ENCODE results near the gene C1QTNF9.

The C1QTNF9 gene

GRCh38 chr13:24270639-24271141 is 38.7 kb upstream of the C1QTNF9 start:
- DNase-seq (ENCODE audit: insufficient read length, low spot score) (no peak), FAIRE-seq (no peak)
- TF ChIP-seq CTCF (IDR thresholded peaks at IDR 0.05; ENCODE audit: insufficient read depth, missing control alignments), result no peak

GRCh38 chr13:24271231-24271600 is 38.2 kb upstream of the C1QTNF9 start:
- FAIRE-seq (no peak), DNase-seq (ENCODE audit: insufficient read length, low spot score) (no peak)
- no peak for TF ChIP-seq CTCF (IDR thresholded peaks at IDR 0.05; ENCODE audit: insufficient read depth, missing control alignments)

GRCh38 chr13:24271601-24272451 is 37.6 kb upstream of the C1QTNF9 start:
- DNase-seq (ENCODE audit: insufficient read length, low spot score), result no peak
- no peak for FAIRE-seq

GRCh38 chr13:24272452-24273161 is 36.8 kb upstream of the C1QTNF9 start:
- no peak for DNase-seq (ENCODE audit: insufficient read length, low spot score)
- no peak for FAIRE-seq
- TF ChIP-seq CTCF (IDR thresholded peaks at IDR 0.05; ENCODE audit: insufficient read depth, missing control alignments), result no peak

More at GRCh38 chr13:24271601-24272451, 37.6 kb upstream of the C1QTNF9 start:
- TF ChIP-seq CTCF (IDR thresholded peaks at IDR 0.05; ENCODE audit: insufficient read depth, missing control alignments), result no peak

- TF ChIP-seq CTCF (IDR thresholded peaks at IDR 0.05; ENCODE audit: insufficient read depth, missing control alignments), result no peak
- FAIRE-seq, result no peak
- no peak for DNase-seq (ENCODE audit: insufficient read length, low spot score)
Measured at GRCh38 chr13:24273926-24274325, 35.5 kb upstream of the C1QTNF9 start.

GRCh38 chr13:24274452-24275021 is 34.8 kb upstream of the C1QTNF9 start:
- TF ChIP-seq CTCF (IDR thresholded peaks at IDR 0.05; ENCODE audit: insufficient read depth, missing control alignments), result no peak
- no peak for FAIRE-seq
- DNase-seq (ENCODE audit: insufficient read length, low spot score), result no peak
